Ovary (tissue), 3 donors: ENCODE measurements around the gene TACR1.

ENCODE experiments used
- EP300 ChIP-seq: sonication (generic); formaldehyde crosslinking; IDR thresholded peaks from one replicate; pipeline ENCODE4 v1.6.1; 2017; ENCODE audit warnings: antibody characterized with exemption
- TF ChIP-seq, protein P1 (sequence below), 3 donors: fragments of 450-650 bp in 2 of 3; fragments of 200-600 bp in 1 of 3; IDR thresholded peaks; one replicate each; pipeline versions ENCODE4 v1.5.1 to v1.8.0; 2016 to 2022; ENCODE audit warnings: antibody characterized with exemption in 3 of 3, mild to moderate bottlenecking in 1 of 3
- donor health status: DM: no; HTN: no; CAD: no.

DNA sequence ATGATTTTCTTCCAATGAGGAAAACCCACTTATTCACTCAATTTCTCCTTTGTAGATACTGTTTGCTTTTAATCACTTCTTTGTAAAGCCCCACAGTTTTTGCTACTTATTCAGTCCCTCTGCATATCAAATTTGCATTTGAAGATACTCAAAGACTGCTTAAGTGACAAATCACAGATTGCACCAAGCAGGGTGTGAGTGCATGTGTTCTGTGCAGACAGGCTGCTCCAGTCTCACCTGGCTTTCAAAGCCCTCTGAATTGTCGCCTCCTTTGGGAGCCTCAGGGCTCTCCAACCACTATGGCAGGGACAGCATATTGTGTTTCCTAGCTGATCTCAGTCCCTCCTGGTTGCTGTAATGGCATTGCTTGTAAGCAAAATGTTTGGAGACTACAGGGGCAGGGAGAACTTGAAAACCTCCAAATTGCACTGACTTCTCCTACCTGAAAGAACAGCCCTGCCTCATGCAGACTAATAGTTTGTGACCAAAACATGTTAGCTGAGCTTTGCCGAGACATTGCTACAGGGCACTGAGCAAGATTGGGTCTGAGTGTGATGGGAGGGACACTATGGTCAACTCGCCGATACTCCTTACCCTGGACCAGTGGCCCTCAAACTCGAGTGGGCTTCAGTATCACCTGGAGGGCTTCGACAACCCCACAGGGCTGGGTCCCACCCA lies 144.0 kb downstream of the TACR1 start:
- TF ChIP-seq, protein P1, sequence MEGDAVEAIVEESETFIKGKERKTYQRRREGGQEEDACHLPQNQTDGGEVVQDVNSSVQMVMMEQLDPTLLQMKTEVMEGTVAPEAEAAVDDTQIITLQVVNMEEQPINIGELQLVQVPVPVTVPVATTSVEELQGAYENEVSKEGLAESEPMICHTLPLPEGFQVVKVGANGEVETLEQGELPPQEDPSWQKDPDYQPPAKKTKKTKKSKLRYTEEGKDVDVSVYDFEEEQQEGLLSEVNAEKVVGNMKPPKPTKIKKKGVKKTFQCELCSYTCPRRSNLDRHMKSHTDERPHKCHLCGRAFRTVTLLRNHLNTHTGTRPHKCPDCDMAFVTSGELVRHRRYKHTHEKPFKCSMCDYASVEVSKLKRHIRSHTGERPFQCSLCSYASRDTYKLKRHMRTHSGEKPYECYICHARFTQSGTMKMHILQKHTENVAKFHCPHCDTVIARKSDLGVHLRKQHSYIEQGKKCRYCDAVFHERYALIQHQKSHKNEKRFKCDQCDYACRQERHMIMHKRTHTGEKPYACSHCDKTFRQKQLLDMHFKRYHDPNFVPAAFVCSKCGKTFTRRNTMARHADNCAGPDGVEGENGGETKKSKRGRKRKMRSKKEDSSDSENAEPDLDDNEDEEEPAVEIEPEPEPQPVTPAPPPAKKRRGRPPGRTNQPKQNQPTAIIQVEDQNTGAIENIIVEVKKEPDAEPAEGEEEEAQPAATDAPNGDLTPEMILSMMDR (IDR thresholded peaks at IDR 0.05) = no peak
- TF ChIP-seq EP300 = no peak
